Measurements from ENCODE around the gene POFUT2. TPM values are rescaled to one million over a fixed set of nuclear protein-coding genes. Genes with fewer than 3 reads are reported as not detected.

POFUT2 gene
- polyA plus RNA-seq, 2 of the 4 experiments (the other 2 are of a cell fraction), result 10.7 to 16.6 TPM

DNA sequence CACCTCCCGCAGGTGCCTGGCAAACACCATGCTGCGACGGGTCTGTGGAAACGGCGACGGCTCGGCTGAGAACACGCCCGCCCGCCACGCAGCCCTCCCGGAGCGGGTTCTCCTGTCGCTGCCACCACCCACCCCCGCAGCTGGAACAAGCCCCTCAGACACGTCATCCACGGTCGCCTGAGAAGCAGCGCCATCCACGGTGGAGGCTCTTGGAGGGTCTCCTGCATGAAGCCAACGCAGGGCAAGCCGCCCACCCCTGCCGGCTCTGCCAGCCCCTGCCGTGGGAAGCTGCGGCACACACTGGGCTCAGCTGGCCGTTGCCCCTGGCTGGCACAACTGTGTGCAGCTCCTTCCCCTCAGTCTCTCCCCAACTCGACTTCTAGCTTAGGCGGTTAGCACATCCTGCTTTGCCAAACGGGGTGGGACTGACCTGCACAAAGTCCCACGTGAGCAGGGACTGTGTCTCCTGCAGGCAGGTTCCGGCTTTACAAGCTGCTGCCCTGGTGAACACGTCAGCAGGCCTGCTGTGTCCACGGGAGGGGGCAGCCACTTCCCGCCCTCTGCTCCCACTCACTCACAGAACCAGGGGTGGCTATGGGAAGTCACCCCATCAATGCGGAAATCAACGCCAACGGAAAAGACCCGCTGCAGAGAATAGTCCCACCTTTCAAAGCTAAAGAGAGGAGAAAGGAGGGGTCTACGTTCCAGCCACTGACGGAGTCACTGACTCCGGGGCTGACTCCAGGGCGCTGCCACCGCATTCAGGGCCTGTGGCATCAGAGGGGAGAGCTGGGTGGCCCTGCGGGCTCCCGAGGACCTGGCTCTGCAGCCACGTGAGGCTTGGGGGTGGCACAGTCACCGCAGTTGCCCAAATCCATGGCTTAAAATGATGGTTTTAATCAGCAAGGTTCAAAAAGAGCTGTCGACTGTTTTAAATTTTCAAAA, 10.3 kb downstream of the POFUT2 start:
- ChIA-PET POLR2A (no interaction called here), CTCF (interaction anchor here (1.0 to 1.5 kb wide), 6 partner anchors 12 to 137 kb away, joined by 3 to 7 read pairs (median 3); no protein-coding TSS in a partner anchor)
- peaks cover 4% of the 10 kb centered on the region; the same call in 2 of the 3 replicates for H3K9me3 ChIP-seq
- WGBS (ENCODE audit: missing lambda C conversion rate), result 93% methylated on average over 28 of the region's 48 CpGs
- no peak overlapping the region for H3K4me3 ChIP-seq
- DNase-seq (ENCODE audit: low read depth in 1 of 2, low spot score in 1 of 2), result no peak
- FAIRE-seq, result no peak
- no peak; a peak in 1 of 6 replicates for ATAC-seq
- H3K27ac ChIP-seq, result no peak overlapping the region
- no peak overlapping the region for H3K4me2 ChIP-seq
- no peaks in the 10 kb centered on the region for H3K4me1 ChIP-seq
- TF ChIP-seq EHMT2 (IDR thresholded peaks at IDR 0.05; ENCODE audit: low read depth), result no peak
- no peak for TF ChIP-seq ZNF302 (CRISPR knock-in tag; IDR thresholded peaks at IDR 0.05)
- no peak for TF ChIP-seq FOXS1 (CRISPR knock-in tag; IDR thresholded peaks at IDR 0.05)
- no peak for TF ChIP-seq CBX2 (IDR thresholded peaks at IDR 0.05; ENCODE audit: borderline replicate concordance, low read depth)
- TF ChIP-seq KDM1A (IDR thresholded peaks at IDR 0.05; ENCODE audit: low read depth), result no peak
- TF ChIP-seq, protein P1, sequence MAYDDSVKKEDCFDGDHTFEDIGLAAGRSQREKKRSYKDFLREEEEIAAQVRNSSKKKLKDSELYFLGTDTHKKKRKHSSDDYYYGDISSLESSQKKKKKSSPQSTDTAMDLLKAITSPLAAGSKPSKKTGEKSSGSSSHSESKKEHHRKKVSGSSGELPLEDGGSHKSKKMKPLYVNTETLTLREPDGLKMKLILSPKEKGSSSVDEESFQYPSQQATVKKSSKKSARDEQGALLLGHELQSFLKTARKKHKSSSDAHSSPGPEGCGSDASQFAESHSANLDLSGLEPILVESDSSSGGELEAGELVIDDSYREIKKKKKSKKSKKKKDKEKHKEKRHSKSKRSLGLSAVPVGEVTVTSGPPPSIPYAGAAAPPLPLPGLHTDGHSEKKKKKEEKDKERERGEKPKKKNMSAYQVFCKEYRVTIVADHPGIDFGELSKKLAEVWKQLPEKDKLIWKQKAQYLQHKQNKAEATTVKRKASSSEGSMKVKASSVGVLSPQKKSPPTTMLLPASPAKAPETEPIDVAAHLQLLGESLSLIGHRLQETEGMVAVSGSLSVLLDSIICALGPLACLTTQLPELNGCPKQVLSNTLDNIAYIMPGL (CRISPR knock-in tag; IDR thresholded peaks at IDR 0.05; ENCODE audit: borderline replicate concordance), result no peak
- no peak for TF ChIP-seq ZFP36 (IDR thresholded peaks at IDR 0.05; ENCODE audit: borderline replicate concordance, partially characterized antibody)
- TF ChIP-seq RCOR1 (IDR thresholded peaks at IDR 0.05; ENCODE audit: low read depth, low read length), result no peak
- TF ChIP-seq, protein P2, sequence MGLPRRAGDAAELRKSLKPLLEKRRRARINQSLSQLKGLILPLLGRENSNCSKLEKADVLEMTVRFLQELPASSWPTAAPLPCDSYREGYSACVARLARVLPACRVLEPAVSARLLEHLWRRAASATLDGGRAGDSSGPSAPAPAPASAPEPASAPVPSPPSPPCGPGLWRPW (IDR thresholded peaks at IDR 0.05), result no peak
- no peak for TF ChIP-seq POLR2AphosphoS2 (conservative IDR thresholded peaks at IDR 0.05; ENCODE audit: low read length)
- TF ChIP-seq KDM5A (IDR thresholded peaks at IDR 0.05), result no peak
- no peak for TF ChIP-seq RAD21 (conservative IDR thresholded peaks at IDR 0.05 in 1 of 2, IDR thresholded peaks at IDR 0.05 in 1 of 2)
- TF ChIP-seq HOXA7 (CRISPR knock-in tag; IDR thresholded peaks at IDR 0.05), result no peak
- TF ChIP-seq HEYL (CRISPR knock-in tag; IDR thresholded peaks at IDR 0.05), result no peak
- no peak for TF ChIP-seq GATA3 (IDR thresholded peaks at IDR 0.05; ENCODE audit: borderline replicate concordance)
- TF ChIP-seq HOXB5 (CRISPR knock-in tag; IDR thresholded peaks at IDR 0.05), result no peak
- TF ChIP-seq ATOH8 (CRISPR knock-in tag; IDR thresholded peaks at IDR 0.05; ENCODE audit: low read depth), result no peak

DNA sequence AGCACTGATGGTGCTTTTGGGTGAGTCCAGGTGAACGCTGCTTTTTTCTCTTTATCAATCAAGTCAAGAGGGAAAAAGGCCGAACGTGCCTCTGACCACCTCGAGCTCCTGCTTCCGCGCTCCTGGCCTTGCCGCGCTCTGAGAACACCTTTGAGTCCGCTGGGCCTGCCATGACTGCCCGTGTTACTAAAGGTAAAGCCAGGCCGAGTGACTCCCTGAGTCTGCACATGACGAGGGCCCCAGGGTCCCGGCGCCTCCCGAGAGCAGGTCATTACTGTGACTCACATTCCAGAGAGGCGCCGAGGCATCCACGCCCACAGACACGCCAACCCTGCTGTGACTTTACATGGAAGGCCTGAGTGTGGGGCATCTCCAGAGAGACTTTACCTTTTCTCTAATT, 11.1 kb downstream of the POFUT2 start:
- Histone ChIP-seq H3K4me3 (no peak overlapping the region), H3K4me2 (no peak overlapping the region), H3K4me1 (no peaks in the 10 kb centered on the region), H3K27ac (no peak overlapping the region), H3K9me3 (peaks cover 11% of the 10 kb centered on the region; the same call in 2 of the 3 replicates)
- no peak for DNase-seq (ENCODE audit: low read depth in 1 of 2, low spot score in 1 of 2)
- no peak for FAIRE-seq
- ATAC-seq, result no peak
- WGBS (ENCODE audit: missing lambda C conversion rate), result 96% methylated on average over 19 of the region's 19 CpGs
- CTCF ChIA-PET, result interaction anchor here (1.1 to 1.4 kb wide), 3 partner anchors 15 to 140 kb away, joined by 3 read pairs; no protein-coding TSS in a partner anchor
- POLR2A ChIA-PET, result no interaction called here
- TF ChIP-seq NFE2L2 (conservative IDR thresholded peaks at IDR 0.05; ENCODE audit: low read length), result no peak
- TF ChIP-seq PHF8 (IDR thresholded peaks at IDR 0.05; ENCODE audit: borderline replicate concordance, low read depth), result no peak
- no peak for TF ChIP-seq HOXB13 (CRISPR knock-in tag; IDR thresholded peaks at IDR 0.05; ENCODE audit: low read depth)
- no peak for TF ChIP-seq POLR2A (IDR thresholded peaks at IDR 0.05; ENCODE audit: low read length)
- TF ChIP-seq, protein P3, sequence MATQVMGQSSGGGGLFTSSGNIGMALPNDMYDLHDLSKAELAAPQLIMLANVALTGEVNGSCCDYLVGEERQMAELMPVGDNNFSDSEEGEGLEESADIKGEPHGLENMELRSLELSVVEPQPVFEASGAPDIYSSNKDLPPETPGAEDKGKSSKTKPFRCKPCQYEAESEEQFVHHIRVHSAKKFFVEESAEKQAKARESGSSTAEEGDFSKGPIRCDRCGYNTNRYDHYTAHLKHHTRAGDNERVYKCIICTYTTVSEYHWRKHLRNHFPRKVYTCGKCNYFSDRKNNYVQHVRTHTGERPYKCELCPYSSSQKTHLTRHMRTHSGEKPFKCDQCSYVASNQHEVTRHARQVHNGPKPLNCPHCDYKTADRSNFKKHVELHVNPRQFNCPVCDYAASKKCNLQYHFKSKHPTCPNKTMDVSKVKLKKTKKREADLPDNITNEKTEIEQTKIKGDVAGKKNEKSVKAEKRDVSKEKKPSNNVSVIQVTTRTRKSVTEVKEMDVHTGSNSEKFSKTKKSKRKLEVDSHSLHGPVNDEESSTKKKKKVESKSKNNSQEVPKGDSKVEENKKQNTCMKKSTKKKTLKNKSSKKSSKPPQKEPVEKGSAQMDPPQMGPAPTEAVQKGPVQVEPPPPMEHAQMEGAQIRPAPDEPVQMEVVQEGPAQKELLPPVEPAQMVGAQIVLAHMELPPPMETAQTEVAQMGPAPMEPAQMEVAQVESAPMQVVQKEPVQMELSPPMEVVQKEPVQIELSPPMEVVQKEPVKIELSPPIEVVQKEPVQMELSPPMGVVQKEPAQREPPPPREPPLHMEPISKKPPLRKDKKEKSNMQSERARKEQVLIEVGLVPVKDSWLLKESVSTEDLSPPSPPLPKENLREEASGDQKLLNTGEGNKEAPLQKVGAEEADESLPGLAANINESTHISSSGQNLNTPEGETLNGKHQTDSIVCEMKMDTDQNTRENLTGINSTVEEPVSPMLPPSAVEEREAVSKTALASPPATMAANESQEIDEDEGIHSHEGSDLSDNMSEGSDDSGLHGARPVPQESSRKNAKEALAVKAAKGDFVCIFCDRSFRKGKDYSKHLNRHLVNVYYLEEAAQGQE (IDR thresholded peaks at IDR 0.05), result no peak
- TF ChIP-seq ZSCAN20 (CRISPR knock-in tag; IDR thresholded peaks at IDR 0.05), result no peak
- TF ChIP-seq MYC (IDR thresholded peaks at IDR 0.05; ENCODE audit: borderline replicate concordance, low read length), result no peak
- no peak for TF ChIP-seq BHLHE40 (IDR thresholded peaks at IDR 0.05; ENCODE audit: low read depth, low read length)
- no peak for TF ChIP-seq FOXS1 (CRISPR knock-in tag; IDR thresholded peaks at IDR 0.05)
- no peak for TF ChIP-seq MAZ (IDR thresholded peaks at IDR 0.05; ENCODE audit: borderline replicate concordance, low read depth, low read length)
- TF ChIP-seq, protein P4, sequence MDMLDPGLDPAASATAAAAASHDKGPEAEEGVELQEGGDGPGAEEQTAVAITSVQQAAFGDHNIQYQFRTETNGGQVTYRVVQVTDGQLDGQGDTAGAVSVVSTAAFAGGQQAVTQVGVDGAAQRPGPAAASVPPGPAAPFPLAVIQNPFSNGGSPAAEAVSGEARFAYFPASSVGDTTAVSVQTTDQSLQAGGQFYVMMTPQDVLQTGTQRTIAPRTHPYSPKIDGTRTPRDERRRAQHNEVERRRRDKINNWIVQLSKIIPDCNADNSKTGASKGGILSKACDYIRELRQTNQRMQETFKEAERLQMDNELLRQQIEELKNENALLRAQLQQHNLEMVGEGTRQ (IDR thresholded peaks at IDR 0.05), result no peak
- no peak for TF ChIP-seq KDM5A (IDR thresholded peaks at IDR 0.05)
- TF ChIP-seq TFCP2L1 (CRISPR knock-in tag; IDR thresholded peaks at IDR 0.05), result no peak
- TF ChIP-seq EP300 (IDR thresholded peaks at IDR 0.05), result no peak
